ENCODE data around the gene NCLN.

Gene NCLN

GRCh38 chr19:3236272-3236671, 50.5 kb downstream of the NCLN start:
- TF ChIP-seq CTCF (IDR thresholded peaks at IDR 0.05; ENCODE audit: extremely low read depth, missing control alignments) = no peak
- DNase-seq (ENCODE audit: low spot score) = no peak

- no peak for TF ChIP-seq CTCF (IDR thresholded peaks at IDR 0.05; ENCODE audit: extremely low read depth, missing control alignments)
- no peak for DNase-seq (ENCODE audit: low spot score)
These were observed 52.4 kb downstream of the NCLN start for GRCh38 chr19:3238066-3238561.

- no peak for TF ChIP-seq CTCF (IDR thresholded peaks at IDR 0.05; ENCODE audit: extremely low read depth, missing control alignments)
- no peak for DNase-seq (ENCODE audit: low spot score)
These were observed 53.6 kb downstream of the NCLN start for GRCh38 chr19:3239367-3239766.

GRCh38 chr19:3243819-3244700, 58.3 kb downstream of the NCLN start:
- no peak for TF ChIP-seq CTCF (IDR thresholded peaks at IDR 0.05; ENCODE audit: extremely low read depth, missing control alignments)
- DNase-seq (ENCODE audit: low spot score) = no peak

GRCh38 chr19:3245050-3245449, 59.3 kb downstream of the NCLN start:
- no peak for TF ChIP-seq CTCF (IDR thresholded peaks at IDR 0.05; ENCODE audit: extremely low read depth, missing control alignments)
- DNase-seq (ENCODE audit: low spot score) = no peak

- no peak for DNase-seq (ENCODE audit: low spot score)
- no peak for TF ChIP-seq CTCF (IDR thresholded peaks at IDR 0.05; ENCODE audit: extremely low read depth, missing control alignments)
These were observed 63.1 kb downstream of the NCLN start for GRCh38 chr19:3248728-3249326.

GRCh38 chr19:3249408-3249807, 63.7 kb downstream of the NCLN start:
- DNase-seq (ENCODE audit: low spot score) = no peak

More at GRCh38 chr19:3249408-3249807, 63.7 kb downstream of the NCLN start:
- no peak for TF ChIP-seq CTCF (IDR thresholded peaks at IDR 0.05; ENCODE audit: extremely low read depth, missing control alignments)
